Right atrium auricular region (tissue), 2 donors: ENCODE measurements around the gene NXNL1. TPM values are rescaled to one million over a fixed set of nuclear protein-coding genes. Genes with fewer than 3 reads are reported as not detected.

ENCODE experiments used
- DNase-seq: peaks from one replicate; pipeline ENCODE4 v3.0.0-alpha.2; 2019; ENCODE audit warnings: low spot score
- H3K27ac ChIP-seq, 2 donors: fragments of 200-600 bp; sonication (generic); 1 replicate in 1 of 2; 2 replicates in 1 of 2; pipeline ENCODE4 v1.5.1; 2016 to 2019
- H3K27me3 ChIP-seq, 2 donors: fragments of 200-600 bp; sonication (generic); one replicate each; pipeline versions ENCODE4 v1.5.1 to v1.6.0; 2017 to 2019
- H3K36me3 ChIP-seq: fragments of 200-600 bp; sonication (generic); one replicate; pipeline ENCODE4 v1.5.1; 2016
- H3K4me1 ChIP-seq, 2 donors: fragments of 200-600 bp; sonication (generic); one replicate each; pipeline versions ENCODE4 v1.5.1 to v1.6.0; 2017 to 2019
- H3K4me3 ChIP-seq, 2 donors: fragments of 200-600 bp; sonication (generic); 1 replicate in 1 of 2; 2 replicates in 1 of 2; pipeline ENCODE4 v1.5.1; 2017 to 2019; ENCODE audit warnings: mild to moderate bottlenecking in 1 of 2, moderate library complexity in 1 of 2
- H3K9me3 ChIP-seq, 2 donors: fragments of 200-600 bp; sonication (generic); one replicate each; pipeline ENCODE4 v1.5.1; 2019
- total RNA-seq, 2 donors: library from RNA; depleted of rRNA; stranded (reverse); fragments of >200 nt; gene quantifications; one replicate each; pipeline ENCODE4 v1.1.0, GENCODE V29; 2016
- TF ChIP-seq, protein P1 (sequence below), 2 donors: fragments of 200-600 bp; sonication (generic); IDR thresholded peaks; one replicate each; pipeline ENCODE4 v1.5.1; 2019; ENCODE audit warnings: antibody characterized with exemption in 2 of 2

NXNL1 gene
- total RNA-seq, 2 donors from 2014 or later: not detected

- H3K4me3 ChIP-seq: peak within 1 kb of the TSS; percentile 60 to 93
- no peaks in the 10 kb centered on the region for H3K9me3 ChIP-seq
- peak; percentile 98 for DNase-seq
- H3K4me1 ChIP-seq: peaks cover 0 to 21% of the 10 kb centered on the region in 2 donors
- TF ChIP-seq, protein P1, sequence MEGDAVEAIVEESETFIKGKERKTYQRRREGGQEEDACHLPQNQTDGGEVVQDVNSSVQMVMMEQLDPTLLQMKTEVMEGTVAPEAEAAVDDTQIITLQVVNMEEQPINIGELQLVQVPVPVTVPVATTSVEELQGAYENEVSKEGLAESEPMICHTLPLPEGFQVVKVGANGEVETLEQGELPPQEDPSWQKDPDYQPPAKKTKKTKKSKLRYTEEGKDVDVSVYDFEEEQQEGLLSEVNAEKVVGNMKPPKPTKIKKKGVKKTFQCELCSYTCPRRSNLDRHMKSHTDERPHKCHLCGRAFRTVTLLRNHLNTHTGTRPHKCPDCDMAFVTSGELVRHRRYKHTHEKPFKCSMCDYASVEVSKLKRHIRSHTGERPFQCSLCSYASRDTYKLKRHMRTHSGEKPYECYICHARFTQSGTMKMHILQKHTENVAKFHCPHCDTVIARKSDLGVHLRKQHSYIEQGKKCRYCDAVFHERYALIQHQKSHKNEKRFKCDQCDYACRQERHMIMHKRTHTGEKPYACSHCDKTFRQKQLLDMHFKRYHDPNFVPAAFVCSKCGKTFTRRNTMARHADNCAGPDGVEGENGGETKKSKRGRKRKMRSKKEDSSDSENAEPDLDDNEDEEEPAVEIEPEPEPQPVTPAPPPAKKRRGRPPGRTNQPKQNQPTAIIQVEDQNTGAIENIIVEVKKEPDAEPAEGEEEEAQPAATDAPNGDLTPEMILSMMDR (IDR thresholded peaks at IDR 0.05): no peak
- peak within 1 kb of the TSS; percentile 76 to 80 for H3K27ac ChIP-seq
- no peaks in the 10 kb centered on the region for H3K36me3 ChIP-seq
- H3K27me3 ChIP-seq: no peaks in the 10 kb centered on the region
Measured at GRCh38 chr19:17419621-17420474, 40.9 kb downstream of the NXNL1 start, which contains the start of gene MVB12A. Gene MVB12A (plus strand): TSS chr19:17420047. CDS start chr19:17420136, 89 bp downstream.

DNA sequence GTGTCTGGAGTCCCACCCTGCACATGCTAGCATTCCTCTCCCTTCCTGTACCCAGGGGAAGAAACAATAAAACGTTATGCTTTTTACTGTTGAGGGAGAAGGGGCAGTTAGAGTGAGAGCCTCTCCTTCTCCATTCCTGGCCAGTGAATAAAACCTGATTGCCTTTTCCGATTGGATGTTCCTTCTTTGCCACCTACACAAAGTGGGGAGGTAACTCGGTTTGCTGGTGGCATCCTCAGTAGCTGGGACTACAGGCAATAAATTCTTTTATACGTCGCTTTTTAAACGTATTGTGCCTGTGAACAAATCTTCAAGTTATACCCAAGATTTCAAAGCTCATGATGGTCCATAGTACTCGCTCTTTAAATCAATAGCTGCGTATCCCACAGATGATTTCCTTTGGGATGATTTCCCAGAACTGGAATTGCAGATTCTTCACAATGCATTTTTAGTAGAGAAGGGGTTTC is 41.5 kb downstream of the NXNL1 start:
- H3K27ac ChIP-seq: peak overlapping the region; percentile 76 to 80
- TF ChIP-seq, protein P1 (IDR thresholded peaks at IDR 0.05): no peak
- DNase-seq: no peak
- H3K4me3 ChIP-seq: peak overlapping the region; percentile 26 to 93
- no peaks in the 10 kb centered on the region for H3K27me3 ChIP-seq
- H3K36me3 ChIP-seq: no peaks in the 10 kb centered on the region
- no peaks in the 10 kb centered on the region for H3K9me3 ChIP-seq
- H3K4me1 ChIP-seq: peaks cover 0 to 15% of the 10 kb centered on the region in 2 donors

DNA sequence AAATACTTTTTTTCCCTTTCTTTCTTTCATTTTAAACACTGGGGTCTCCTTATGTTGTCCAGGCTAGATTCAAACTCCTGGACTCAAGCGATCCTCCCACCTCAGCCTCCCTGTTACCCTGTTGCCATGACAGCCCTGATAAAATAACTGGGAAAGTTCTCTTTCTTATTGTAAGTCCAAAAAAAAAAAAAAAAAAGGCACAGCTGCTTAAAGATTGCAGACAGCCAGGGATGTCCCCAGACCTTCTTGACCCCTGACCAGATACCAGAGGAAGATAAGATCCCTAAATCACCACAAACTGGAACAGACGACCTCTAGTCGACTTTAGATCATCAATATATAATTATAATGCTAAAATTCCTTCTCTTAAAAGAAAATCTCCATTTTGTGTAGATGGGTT is 42.0 kb downstream of the NXNL1 start:
- Histone ChIP-seq H3K27ac (peak overlapping the region; percentile 76 to 80), H3K4me1 (peaks cover 0 to 15% of the 10 kb centered on the region in 2 donors), H3K27me3 (no peaks in the 10 kb centered on the region), H3K4me3 (peak overlapping the region in 1 of 2 donors; percentile 93), H3K36me3 (no peaks in the 10 kb centered on the region), H3K9me3 (no peaks in the 10 kb centered on the region)
- TF ChIP-seq, protein P1 (IDR thresholded peaks at IDR 0.05): no peak
- DNase-seq: no peak

DNA sequence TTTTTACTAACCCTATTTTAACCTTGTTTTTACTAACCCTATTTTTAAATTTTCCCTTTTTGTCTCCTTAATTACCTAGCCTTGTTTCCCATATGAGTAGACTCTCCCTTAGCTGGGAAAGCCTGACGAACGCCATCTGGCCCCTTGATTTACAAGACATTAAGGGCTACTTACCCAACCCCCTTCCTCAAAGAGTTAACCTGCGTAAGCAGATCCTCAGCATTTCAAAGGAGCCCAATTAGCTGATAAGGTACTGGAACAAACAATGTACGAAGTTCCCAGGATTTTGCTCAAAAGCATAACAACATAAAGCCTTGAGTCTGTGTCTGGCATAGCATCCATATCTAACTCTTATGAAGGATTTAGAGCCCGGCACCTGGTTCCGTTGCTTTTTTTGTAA is 45.6 kb downstream of the NXNL1 start:
- H3K4me3 ChIP-seq: no peak overlapping the region
- DNase-seq: no peak
- H3K9me3 ChIP-seq: no peaks in the 10 kb centered on the region
- no peak overlapping the region for H3K27ac ChIP-seq
- no peaks in the 10 kb centered on the region for H3K36me3 ChIP-seq
- TF ChIP-seq, protein P1 (IDR thresholded peaks at IDR 0.05): no peak
- H3K4me1 ChIP-seq: peaks cover 0 to 8% of the 10 kb centered on the region in 2 donors
- H3K27me3 ChIP-seq: no peaks in the 10 kb centered on the region

DNA sequence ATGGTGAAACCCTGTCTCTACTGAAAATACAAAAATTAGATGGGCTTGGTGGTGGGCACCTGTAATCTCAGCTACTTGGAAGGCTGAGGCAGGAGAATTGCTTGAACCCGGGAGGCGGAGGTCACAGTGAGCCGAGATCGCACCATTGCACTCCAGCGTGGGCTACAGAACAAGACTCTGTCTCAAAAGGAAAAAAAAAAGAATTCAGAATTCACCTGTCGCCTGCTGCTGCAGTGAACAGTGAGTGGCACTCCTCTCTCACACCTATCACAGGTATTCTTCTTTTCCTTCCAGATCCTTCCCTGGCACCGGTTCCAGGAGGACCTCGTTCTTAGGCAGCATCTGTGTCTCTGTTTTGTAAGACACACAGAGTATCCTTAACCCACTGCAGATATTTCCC is 46.6 kb downstream of the NXNL1 start:
- Histone ChIP-seq H3K36me3 (no peaks in the 10 kb centered on the region), H3K27me3 (no peaks in the 10 kb centered on the region), H3K9me3 (no peaks in the 10 kb centered on the region), H3K27ac (no peak overlapping the region), H3K4me3 (no peak overlapping the region), H3K4me1 (peaks cover 0 to 3% of the 10 kb centered on the region in 2 donors)
- TF ChIP-seq, protein P1 (IDR thresholded peaks at IDR 0.05): no peak
- no peak for DNase-seq
